ENCODE measurements around the gene CFAP57.

DNA sequence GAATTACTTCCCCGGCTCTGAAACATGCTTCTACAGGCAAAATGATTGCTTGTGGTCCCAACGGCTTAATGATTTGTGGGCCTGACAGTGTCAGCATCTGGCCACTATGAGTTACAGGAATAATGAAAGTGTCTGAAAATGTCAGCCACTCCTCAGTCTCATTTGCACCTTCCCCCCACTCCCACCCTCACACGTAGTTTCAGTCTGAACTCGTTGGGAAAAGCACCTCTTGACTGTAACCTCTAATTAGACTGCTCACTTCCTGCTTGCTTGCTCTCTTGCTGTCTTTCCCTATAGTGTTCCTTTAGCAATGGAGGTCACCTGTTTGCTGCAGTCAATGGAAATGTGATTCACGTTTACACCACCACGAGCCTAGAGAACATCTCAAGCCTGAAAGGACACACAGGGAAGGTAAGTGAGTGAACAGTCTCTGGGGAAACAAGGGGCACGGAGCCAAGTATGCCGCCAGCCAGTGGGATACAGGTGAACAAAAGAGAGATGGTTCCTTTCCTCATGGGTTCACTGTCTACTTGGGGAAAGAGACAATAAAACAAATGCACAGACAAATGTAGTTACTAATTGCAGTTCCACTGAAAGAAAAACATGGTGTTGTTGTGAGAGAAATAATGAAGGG lies 27.1 kb downstream of the CFAP57 start:
- TF ChIP-seq, protein P1, sequence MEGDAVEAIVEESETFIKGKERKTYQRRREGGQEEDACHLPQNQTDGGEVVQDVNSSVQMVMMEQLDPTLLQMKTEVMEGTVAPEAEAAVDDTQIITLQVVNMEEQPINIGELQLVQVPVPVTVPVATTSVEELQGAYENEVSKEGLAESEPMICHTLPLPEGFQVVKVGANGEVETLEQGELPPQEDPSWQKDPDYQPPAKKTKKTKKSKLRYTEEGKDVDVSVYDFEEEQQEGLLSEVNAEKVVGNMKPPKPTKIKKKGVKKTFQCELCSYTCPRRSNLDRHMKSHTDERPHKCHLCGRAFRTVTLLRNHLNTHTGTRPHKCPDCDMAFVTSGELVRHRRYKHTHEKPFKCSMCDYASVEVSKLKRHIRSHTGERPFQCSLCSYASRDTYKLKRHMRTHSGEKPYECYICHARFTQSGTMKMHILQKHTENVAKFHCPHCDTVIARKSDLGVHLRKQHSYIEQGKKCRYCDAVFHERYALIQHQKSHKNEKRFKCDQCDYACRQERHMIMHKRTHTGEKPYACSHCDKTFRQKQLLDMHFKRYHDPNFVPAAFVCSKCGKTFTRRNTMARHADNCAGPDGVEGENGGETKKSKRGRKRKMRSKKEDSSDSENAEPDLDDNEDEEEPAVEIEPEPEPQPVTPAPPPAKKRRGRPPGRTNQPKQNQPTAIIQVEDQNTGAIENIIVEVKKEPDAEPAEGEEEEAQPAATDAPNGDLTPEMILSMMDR (IDR thresholded peaks at IDR 0.05; ENCODE audit: borderline replicate concordance, extremely low read depth, low read length, poor library complexity, severe bottlenecking), result no peak
- TF ChIP-seq EZH2 (IDR thresholded peaks at IDR 0.05; ENCODE audit: borderline replicate concordance, low read depth, low read length, severe bottlenecking), result no peak
